Measurements from ENCODE around the gene RABEP2.
"Not testable (repeated sequence)": the region's sequence is repeated elsewhere in the genome, so short reads cannot be mapped to it uniquely, and the experiment has no call there.

RABEP2 gene

GRCh38 chr16:28932339-28933141, 7.5 kb upstream of the RABEP2 start:
- DNase-seq (ENCODE audit: low spot score) = no peak

DNA sequence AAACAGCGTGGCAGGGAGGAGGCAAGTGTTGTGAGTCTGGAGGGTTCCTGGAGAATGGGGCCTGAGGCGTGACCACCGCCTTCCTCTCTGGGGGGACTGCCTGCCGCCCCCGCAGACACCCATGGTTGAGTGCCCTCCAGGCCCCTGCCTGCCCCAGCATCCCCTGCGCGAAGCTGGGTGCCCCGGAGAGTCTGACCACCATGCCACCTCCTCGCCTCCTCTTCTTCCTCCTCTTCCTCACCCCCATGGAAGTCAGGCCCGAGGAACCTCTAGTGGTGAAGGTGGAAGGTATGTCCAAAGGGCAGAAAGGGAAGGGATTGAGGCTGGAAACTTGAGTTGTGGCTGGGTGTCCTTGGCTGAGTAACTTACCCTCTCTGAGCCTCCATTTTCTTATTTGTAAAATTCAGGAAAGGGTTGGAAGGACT, 6.8 kb upstream of the RABEP2 start, which contains the start of gene CD19:
Gene CD19, plus strand, starts transcription at position 171 of the 425 bp plus-strand sequence. Its CDS starts 30 bp downstream, at position 201.
- no peak for DNase-seq (ENCODE audit: low spot score)

DNA sequence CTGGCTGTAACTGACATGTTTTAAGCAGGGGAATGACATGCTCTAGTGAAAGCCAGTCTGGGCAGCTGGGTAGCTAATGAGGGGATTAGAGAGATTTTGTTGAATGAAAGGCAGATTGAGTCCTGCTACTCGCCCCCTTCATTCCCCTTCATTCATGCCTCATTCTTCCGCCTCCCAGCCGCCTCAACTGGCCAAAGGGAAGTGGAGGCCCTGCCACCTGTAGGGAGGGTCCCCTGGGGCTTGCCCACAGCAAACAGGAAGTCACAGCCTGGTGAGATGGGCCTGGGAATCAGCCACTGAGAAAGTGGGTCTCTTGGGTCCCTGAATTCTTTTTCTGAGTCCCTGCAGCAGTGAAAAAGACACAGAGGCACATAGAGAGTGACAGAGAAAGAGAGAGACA, 5.6 kb upstream of the RABEP2 start:
- DNase-seq (ENCODE audit: low spot score) = no peak

- no peak for DNase-seq (ENCODE audit: low spot score)
Observed at GRCh38 chr16:28930203-28930602, 5.2 kb upstream of the RABEP2 start.

- DNase-seq (ENCODE audit: low spot score) = no peak
Observed at GRCh38 chr16:28927815-28928214, 2.8 kb upstream of the RABEP2 start.

GRCh38 chr16:28926284-28926683, 1.2 kb upstream of the RABEP2 start:
- not testable (repeated sequence) for DNase-seq (ENCODE audit: low spot score)

DNA sequence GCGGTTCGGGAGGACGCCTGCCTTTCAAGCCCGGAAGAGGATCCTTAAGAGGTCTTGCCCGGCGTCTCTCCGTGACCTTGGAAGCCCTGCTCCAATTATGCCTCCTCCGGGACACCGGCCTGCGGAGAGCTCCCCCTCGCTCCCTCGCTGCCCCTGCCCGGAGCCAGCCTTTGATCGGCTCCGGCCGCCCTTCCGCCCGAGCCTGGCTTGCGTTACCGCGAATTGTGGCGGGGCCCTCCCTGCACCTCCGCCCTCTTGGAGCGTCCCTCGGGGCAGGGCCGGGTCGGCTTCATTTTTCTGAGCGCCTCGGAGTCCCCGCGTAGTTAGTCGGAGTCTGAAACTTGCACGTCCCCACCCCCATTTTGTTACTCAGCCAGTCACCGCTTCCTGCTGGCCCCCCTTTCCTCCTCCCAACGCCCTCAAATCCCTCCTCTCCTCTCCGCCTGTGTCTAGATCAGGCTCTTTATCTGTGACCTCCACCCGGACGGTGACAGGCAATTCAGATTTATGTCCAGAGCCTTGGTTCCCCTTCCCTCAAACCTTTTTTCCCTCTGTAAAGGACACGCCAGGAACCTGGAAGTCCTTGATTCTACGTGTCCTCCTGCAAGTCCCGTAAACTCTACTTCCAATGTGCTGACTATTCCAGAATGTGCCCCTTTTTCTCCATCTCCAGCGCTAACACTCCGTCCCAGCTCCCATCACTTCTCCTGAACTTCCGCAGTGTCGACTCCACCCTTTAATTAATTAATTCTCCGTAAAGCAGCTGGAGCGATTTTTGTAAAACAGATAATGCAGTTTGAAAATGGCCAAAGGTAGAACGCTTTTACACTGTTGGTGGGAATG, 569 bp upstream of the RABEP2 start:
- peak; percentile 76 for DNase-seq (ENCODE audit: low spot score)

DNA sequence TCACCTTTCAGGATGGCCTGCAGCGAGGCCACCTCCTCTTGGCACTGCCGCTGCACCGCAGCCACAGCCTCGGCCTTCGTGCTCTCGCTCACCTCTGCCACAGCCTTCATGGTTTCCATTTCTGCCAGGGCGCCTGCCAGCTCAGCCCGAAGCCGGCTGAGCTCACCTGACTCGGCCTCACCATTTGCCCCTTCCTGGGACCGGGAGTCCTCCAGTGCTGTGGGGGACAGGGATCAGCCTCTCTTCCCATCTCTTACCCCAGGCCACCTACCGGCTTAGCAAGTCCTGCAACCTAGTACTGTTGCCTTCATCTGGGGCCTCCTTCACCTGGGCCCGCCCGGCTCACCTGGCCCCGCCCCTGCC, 658 bp downstream of the RABEP2 start:
- DNase-seq (ENCODE audit: low spot score) = no peak

- DNase-seq (ENCODE audit: low spot score) = no peak
Observed at GRCh38 chr16:28923652-28924398, 1.2 kb downstream of the RABEP2 start.

- DNase-seq (ENCODE audit: low spot score) = no peak
Observed at GRCh38 chr16:28923231-28923587, 1.8 kb downstream of the RABEP2 start.

DNA sequence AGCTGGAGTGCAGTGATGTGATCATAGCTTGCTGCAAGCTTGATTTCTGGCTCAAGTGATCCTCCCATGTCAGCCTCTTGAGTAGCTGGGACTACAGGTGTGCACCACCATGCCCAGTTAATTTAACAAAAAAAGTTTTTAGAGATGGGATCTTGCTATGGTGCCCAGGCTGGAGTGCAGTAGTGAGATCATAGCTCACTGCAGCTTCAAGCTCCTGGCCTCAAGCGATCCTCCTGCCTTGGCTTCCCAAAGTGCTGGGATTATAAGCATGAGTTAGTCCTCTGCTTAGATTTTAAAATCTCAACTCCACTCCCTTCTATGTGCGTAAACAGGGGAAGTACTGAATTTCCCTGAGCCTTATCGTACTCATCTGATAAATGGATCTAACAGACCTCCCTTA, 6.3 kb downstream of the RABEP2 start:
- no peak for DNase-seq (ENCODE audit: low spot score)

- no peak for DNase-seq (ENCODE audit: low spot score)
Observed at GRCh38 chr16:28917095-28917494, 7.9 kb downstream of the RABEP2 start.

DNA sequence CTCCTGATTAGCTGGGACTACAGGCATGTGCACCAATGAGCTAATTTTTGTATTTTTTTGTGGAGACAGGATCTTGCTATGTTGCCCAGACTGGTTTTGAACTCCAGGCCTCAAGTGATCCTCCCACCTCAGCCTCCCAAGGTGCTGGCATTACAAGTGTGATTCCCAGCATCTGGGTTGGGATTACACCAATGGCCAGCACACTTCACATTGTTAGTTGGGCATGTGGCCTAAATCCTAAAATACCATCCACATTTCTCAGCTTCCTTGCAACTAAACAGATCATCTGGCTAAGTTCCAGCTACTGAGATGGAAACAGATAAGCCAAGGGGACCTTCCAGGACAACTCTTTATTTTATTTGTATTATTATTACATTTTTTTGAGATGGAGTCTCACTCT, 9.9 kb downstream of the RABEP2 start:
- DNase-seq (ENCODE audit: low spot score) = no peak

- DNase-seq (ENCODE audit: low spot score) = no peak
Observed at GRCh38 chr16:28913946-28914724, 10.9 kb downstream of the RABEP2 start.

- DNase-seq (ENCODE audit: low spot score) = no peak
Observed at GRCh38 chr16:28912558-28912957, 12.5 kb downstream of the RABEP2 start.

GRCh38 chr16:28910086-28911031, 14.7 kb downstream of the RABEP2 start:
- peak; percentile 10 for DNase-seq (ENCODE audit: low spot score)

DNA sequence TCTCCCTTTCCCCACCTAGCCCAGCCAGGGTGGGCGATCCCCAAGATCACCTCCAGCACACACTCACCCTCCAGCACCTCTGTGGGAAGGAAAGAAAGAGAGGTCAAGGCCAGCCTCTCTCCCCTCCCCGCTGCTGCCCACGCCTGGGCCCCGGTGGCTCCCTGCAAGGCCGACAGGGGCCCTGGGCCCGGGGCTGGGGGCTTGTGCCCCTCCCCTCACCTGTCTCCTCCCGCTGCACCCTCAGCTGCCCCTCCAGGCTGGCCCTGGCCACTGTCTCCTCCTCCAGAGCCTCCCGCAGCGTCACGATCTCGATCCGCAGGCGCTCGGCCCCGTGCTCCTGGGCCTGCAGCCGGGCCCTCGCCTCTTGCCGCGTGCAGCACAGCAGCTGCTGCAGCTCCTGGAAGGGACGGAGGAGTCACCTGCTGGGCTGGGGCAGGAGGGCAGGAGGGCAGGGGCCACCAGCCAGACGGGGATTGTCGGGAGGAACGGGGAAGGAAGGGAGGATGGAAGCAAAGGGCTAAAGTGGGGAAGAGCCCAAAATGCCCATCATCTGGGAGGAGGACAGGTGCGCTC, 19.2 kb downstream of the RABEP2 start:
- no peak for DNase-seq (ENCODE audit: low spot score)

DNA sequence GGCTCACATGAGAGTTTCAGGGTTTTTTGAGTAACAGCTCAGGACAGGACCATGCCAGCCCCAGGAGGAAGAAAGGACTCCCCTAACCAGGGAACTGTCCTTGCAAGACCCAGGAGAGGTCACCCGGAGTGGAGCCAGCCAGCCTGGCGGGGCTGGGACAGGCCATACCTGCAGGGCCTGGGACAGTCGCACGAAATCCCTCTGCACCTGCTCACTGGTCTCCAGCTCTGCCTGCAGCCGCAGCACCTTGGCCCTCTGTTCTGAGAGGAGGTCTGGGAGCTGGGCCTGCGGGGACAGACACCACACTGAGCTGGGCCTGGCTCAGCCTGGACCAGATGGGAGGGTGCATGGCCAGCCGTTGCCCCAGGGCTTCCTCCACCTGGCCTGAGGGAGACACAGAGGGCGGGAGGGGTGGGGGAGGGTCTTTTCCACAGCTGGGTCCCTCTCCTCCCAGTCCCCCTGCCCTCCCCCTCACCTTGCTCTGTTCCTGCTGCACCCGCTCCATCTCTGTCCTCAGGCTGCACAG, 19.7 kb downstream of the RABEP2 start:
- no peak for DNase-seq (ENCODE audit: low spot score)

DNA sequence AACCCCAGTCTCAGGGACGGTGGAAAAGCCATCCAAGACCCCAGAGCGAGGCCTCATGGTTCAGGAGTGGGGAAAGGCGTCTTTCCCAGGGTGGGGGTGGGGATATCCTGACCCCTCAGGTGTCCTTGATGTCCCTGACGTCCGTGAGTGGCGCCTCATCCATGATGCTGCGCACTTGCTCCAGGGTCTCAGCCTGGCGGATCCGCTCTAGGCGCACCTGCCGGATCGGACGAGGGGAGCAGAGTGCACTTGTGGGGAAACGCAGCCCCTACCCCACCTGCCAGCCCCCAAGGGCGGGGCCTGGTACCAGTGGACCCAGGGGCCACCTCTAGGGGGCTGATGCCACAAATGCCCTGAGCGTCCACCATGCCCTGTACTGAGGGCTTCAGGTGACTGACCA, 20.2 kb downstream of the RABEP2 start:
- DNase-seq (ENCODE audit: low spot score) = no peak

DNA sequence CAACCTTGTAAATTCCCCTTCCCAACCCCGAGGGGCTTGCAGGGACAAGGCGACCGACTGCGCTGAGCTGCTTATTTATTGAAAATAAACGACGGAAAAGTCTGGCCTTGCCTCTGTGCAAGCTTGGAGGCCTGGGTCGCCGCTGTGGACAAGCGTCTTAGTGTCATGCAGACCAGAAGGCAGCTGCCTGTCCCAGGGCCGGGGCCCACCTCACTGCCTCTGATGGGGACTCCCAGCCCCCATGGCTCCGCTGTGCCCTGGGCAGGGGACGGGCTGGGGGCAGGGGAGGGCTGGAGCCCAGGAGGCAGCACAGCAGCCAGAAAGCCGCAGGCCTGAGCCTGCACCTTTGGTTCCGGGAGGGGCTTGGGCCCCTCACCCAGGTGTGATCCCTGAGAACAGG, 20.7 kb downstream of the RABEP2 start:
- no peak for DNase-seq (ENCODE audit: low spot score)
